Stimulated activated CD4-positive, alpha-beta T cell treated with anti-CD3 and anti-CD28 coated beads, TNF-alpha, amount 100 ng/mL, for 4 hours (primary cell): ENCODE results near the gene WDFY2.
"Not testable (repeated sequence)": the region's sequence is repeated elsewhere in the genome, so short reads cannot be mapped to it uniquely, and the experiment has no call there.

Experiments
- DNase-seq, 3 experiments: peaks; one replicate each; pipeline ENCODE4 v3.0.0-alpha.2; 2020; ENCODE audit warnings: low read depth in 3 of 3

The WDFY2 gene

GRCh38 chr13:51583875-51584730 is at the start of gene WDFY2:
TSS of gene WDFY2 (plus strand) at chr13:51584462. CDS start at chr13:51584688, 226 bp downstream.
- peak; percentile 99 to 100 (median 99) for DNase-seq

GRCh38 chr13:51538591-51539179 is 45.6 kb upstream of the WDFY2 start:
- no peak for DNase-seq

GRCh38 chr13:51539887-51540286 is 44.4 kb upstream of the WDFY2 start:
- no peak for DNase-seq

GRCh38 chr13:51541037-51541436 is 43.2 kb upstream of the WDFY2 start:
- DNase-seq, result no peak

GRCh38 chr13:51541809-51542258 is 42.4 kb upstream of the WDFY2 start:
- DNase-seq, result no peak

- no peak for DNase-seq
Observed at GRCh38 chr13:51542346-51543242, 41.7 kb upstream of the WDFY2 start.

- not testable (repeated sequence) for DNase-seq
Observed at GRCh38 chr13:51545446-51545845, 38.8 kb upstream of the WDFY2 start.

GRCh38 chr13:51547425-51548176 is 36.7 kb upstream of the WDFY2 start:
- no peak for DNase-seq

GRCh38 chr13:51549050-51549449 is 35.2 kb upstream of the WDFY2 start:
- DNase-seq, result no peak

- DNase-seq, result no peak
Observed at GRCh38 chr13:51549593-51549992, 34.7 kb upstream of the WDFY2 start.

GRCh38 chr13:51550151-51550550 is 34.1 kb upstream of the WDFY2 start:
- DNase-seq, result no peak

- DNase-seq, result no peak
Observed at GRCh38 chr13:51551416-51551815, 32.8 kb upstream of the WDFY2 start.

GRCh38 chr13:51552027-51552426 is 32.2 kb upstream of the WDFY2 start:
- no peak for DNase-seq

GRCh38 chr13:51553531-51553930 is 30.7 kb upstream of the WDFY2 start:
- DNase-seq, result no peak

GRCh38 chr13:51556740-51557139 is 27.5 kb upstream of the WDFY2 start:
- DNase-seq, result no peak

- no peak for DNase-seq
Observed at GRCh38 chr13:51557438-51557837, 26.8 kb upstream of the WDFY2 start.

GRCh38 chr13:51557875-51558612 is 26.2 kb upstream of the WDFY2 start:
- no peak for DNase-seq

- DNase-seq, result no peak
Observed at GRCh38 chr13:51559946-51560735, 24.1 kb upstream of the WDFY2 start.

GRCh38 chr13:51562011-51562671 is 22.1 kb upstream of the WDFY2 start:
- DNase-seq, result no peak
